Karpas-422 (cell line): ENCODE data around the gene NTN1. TPM values are rescaled to one million over a fixed set of nuclear protein-coding genes. Genes with fewer than 3 reads are reported as not detected.

ENCODE experiments used
- DNase-seq: peaks from one replicate; pipeline ENCODE4 v3.0.0-alpha.2; 2015
- H2AFZ ChIP-seq: fragments of 200-600 bp; sonication (generic); 2 replicates; pipeline ENCODE4 v1.6.1; 2014; ENCODE audit warnings: antibody characterized with exemption, low read length, mixed read lengths
- H3K27ac ChIP-seq: fragments of 200-600 bp; sonication (generic); 2 replicates; pipeline ENCODE4 v1.5.1; 2014; ENCODE audit warnings: mild to moderate bottlenecking, low read length, moderate library complexity
- H3K27me3 ChIP-seq: fragments of 200-600 bp; sonication (generic); 2 replicates; pipeline ENCODE4 v1.6.1; 2014; ENCODE audit warnings: low read length, mixed read lengths
- H3K36me3 ChIP-seq: fragments of 200-600 bp; sonication (generic); 2 replicates; pipeline ENCODE4 v1.6.1; 2014; ENCODE audit warnings: low read length, mixed read lengths; ENCODE audit not compliant: insufficient read depth
- H3K4me1 ChIP-seq: fragments of 200-600 bp; sonication (generic); 2 replicates; pipeline ENCODE4 v1.6.1; 2014; ENCODE audit warnings: mild to moderate bottlenecking, low read length, mixed read lengths
- H3K4me2 ChIP-seq: fragments of 200-600 bp; sonication (generic); 2 replicates; pipeline ENCODE4 v1.6.1; 2014; ENCODE audit warnings: low read length, low read depth, mild to moderate bottlenecking; ENCODE audit not compliant: poor library complexity, severe bottlenecking
- H3K4me3 ChIP-seq: fragments of 200-600 bp; sonication (generic); 2 replicates; pipeline ENCODE4 v1.5.1; 2014; ENCODE audit warnings: mild to moderate bottlenecking, antibody characterized with exemption, low read length, mixed read lengths
- H3K79me2 ChIP-seq: fragments of 200-600 bp; sonication (generic); 2 replicates; pipeline ENCODE4 v1.6.1; 2014; ENCODE audit warnings: mild to moderate bottlenecking, low read length, mixed read lengths
- H3K9ac ChIP-seq: fragments of 200-600 bp; sonication (generic); 2 replicates; pipeline ENCODE4 v1.6.0; 2014; ENCODE audit warnings: low read length
- H3K9me2 ChIP-seq: fragments of 200-600 bp; sonication (generic), shearing (Covaris generic); replicated peaks from 2 replicates; pipeline ENCODE4 v1.6.0; 2014; ENCODE audit warnings: mild to moderate bottlenecking, low read length, moderate library complexity; ENCODE audit not compliant: insufficient read depth
- H3K9me3 ChIP-seq: fragments of 300-700, 200-600 bp; sonication (generic); 2 replicates; pipeline ENCODE4 v1.6.1; 2014; ENCODE audit warnings: low read length, mixed read lengths
- H4K20me1 ChIP-seq: fragments of 200-600 bp; sonication (generic); 2 replicates; pipeline ENCODE4 v1.6.1; 2014; ENCODE audit warnings: mild to moderate bottlenecking, antibody characterized with exemption, low read length, low read depth; ENCODE audit not compliant: insufficient read depth
- total RNA-seq: library from RNA; depleted of rRNA; stranded (reverse); fragments of >200 nt; shearing (Covaris generic); gene quantifications from 2 replicates; pipeline ENCODE4 v1.2.3, GENCODE V29; 2014; ENCODE audit warnings: low replicate concordance

The NTN1 gene
- total RNA-seq, 1 experiment from 2014 or later = not detected

DNA sequence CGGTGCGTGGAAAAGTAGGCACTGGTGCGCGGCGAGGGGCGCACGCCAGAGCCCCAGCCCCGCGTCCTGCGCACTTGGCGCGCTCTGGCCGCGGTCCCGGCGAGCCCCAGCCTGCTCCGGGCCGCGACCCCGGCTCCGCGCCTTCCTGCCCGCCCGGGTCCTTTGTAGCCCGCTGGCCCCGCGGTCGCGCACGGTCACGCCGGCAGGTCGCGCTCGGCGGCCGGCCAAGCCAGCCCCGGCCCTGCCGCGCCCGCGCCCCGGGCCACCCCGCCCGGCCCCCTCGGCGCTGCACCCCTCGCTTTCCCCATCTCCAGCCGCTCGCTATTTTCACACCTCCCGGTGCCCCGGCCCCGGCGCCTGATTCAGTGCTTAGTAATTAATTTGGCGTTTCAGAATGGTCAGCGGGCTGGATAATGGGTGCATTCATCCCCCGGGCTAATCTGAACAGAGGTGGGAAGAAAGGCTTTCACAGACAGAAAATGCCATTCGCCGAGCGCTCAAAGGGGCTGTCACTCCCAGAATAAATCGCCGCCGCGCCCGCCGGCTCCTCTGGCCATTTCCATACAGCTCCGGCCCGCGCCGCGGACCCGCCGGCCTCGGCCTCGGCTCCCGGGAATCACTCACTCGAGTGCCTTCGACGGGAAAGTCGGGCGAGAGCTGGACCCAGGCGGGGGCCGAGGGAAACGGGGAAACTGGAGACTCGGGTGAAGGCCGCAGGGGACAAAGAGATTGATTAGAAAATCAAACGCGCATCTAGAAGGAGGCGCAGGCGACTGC is 17.8 kb upstream of the NTN1 start:
- no peaks in the 10 kb centered on the region for H3K4me1 ChIP-seq

DNA sequence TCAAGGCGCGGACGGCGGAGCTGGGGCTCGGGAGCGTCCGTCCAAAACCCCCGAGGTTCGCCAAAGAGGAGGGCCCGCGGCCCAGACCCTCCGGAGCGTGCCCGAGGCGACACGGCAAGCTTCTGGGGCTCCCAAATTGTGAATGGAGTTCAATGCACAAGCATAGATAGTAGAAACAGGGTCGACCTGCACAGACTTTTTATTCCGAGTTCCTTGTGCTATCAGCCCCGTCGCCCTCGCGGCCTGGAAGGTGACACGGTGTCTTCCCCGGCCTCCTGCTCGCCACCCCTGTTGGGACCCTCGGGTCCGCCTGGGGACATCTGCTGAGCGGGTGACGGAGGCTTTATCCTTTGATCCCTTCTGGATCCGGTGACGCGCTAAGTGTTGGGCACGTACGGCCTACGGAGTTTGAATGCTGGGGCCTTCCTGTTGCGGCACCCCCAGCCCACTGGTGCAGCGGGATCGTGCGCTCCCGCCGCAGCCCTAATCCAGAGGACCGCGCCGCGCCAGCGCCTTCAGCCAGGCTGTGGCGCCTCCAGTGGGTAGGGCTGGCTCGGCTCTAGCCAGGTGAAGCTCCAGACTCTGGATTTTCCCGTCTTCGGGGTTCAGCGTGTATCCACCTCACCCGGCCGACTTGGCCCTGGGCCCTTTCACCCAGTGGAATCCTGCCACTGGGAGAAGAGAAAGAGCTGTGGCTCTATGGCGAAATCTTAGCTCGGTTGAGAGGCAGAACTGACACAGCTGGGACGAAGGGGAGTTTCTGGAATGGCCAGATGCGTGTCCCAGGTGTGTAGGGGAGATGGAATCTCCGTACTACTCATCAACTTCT is 17.0 kb upstream of the NTN1 start:
- H4K20me1 ChIP-seq = no peaks in the 10 kb centered on the region
- no peak overlapping the region for H3K9ac ChIP-seq
- no peak overlapping the region for H3K4me2 ChIP-seq
- H3K27me3 ChIP-seq = no peaks in the 10 kb centered on the region
- no peaks in the 10 kb centered on the region for H3K9me2 ChIP-seq
- no peaks in the 10 kb centered on the region for H3K4me1 ChIP-seq
- DNase-seq = no peak
- no peak overlapping the region for H3K4me3 ChIP-seq
- H3K36me3 ChIP-seq = no peaks in the 10 kb centered on the region
- no peak overlapping the region for H3K27ac ChIP-seq
- H3K9me3 ChIP-seq = no peaks in the 10 kb centered on the region
- no peaks in the 10 kb centered on the region for H3K79me2 ChIP-seq
- H2AFZ ChIP-seq = no peak overlapping the region

More for the DNA sequence above, 17.8 kb upstream of the NTN1 start:
- Histone ChIP-seq H2AFZ (no peak overlapping the region), H3K4me3 (no peak overlapping the region), H3K27me3 (no peaks in the 10 kb centered on the region), H4K20me1 (no peaks in the 10 kb centered on the region), H3K4me2 (no peak overlapping the region), H3K27ac (no peak overlapping the region), H3K36me3 (no peaks in the 10 kb centered on the region), H3K79me2 (no peaks in the 10 kb centered on the region), H3K9ac (no peak overlapping the region), H3K9me3 (no peaks in the 10 kb centered on the region), H3K9me2 (no peaks in the 10 kb centered on the region)
- DNase-seq = no peak

DNA sequence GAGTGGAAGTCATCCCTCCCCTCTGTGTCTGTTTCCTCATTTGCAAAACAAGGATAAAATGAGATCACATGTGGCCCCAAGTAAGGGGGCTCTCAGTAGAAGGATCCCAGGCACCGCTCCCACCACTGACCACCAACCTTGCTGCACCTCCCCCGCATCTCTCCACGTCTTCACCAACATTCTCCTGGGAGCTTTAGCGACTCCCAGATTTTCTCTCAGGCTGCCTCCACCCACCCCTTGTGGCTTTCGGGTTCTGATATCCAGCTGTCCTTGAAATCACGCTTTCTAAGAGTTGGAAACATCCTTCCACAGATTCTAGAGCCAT is 16.4 kb upstream of the NTN1 start:
- H4K20me1 ChIP-seq = no peaks in the 10 kb centered on the region
- H3K9ac ChIP-seq = no peak overlapping the region
- no peaks in the 10 kb centered on the region for H3K27me3 ChIP-seq

DNA sequence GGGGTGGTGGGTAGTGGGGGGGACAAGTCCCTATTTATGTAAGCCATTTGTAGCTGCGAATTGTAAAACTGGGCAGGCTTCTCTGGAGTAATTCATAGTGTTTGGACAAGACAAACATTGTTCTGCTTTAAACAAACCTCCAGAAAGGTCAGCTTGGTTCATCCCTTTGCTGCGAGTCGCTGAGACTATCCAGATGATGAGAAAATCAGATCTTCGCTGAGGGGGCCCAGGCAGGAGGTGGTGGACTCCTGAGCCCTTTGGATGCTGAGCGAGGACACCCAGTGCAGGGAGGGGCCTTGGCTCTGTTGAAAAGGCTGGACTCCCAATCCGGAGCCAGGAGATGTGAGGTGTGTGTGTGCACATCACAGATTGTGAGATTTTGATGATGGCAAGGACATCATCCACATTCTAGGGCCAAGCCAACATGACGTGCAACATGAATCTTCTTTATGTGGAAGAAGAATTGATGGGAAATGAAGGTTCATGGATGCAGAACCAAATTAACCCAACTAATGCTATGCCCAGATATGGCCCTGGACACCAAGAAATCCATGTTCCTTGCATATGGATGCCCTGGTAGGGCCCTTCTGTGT is 15.0 kb upstream of the NTN1 start:
- Histone ChIP-seq H3K27me3 (no peaks in the 10 kb centered on the region), H3K9ac (no peak overlapping the region), H3K4me3 (no peak overlapping the region), H3K27ac (no peak overlapping the region), H3K79me2 (no peaks in the 10 kb centered on the region), H3K9me2 (no peaks in the 10 kb centered on the region), H3K4me1 (no peaks in the 10 kb centered on the region), H3K4me2 (no peak overlapping the region), H2AFZ (no peak overlapping the region), H4K20me1 (no peaks in the 10 kb centered on the region), H3K36me3 (no peaks in the 10 kb centered on the region), H3K9me3 (no peaks in the 10 kb centered on the region)
- no peak for DNase-seq

More for the DNA sequence above, 16.4 kb upstream of the NTN1 start:
- H3K27ac ChIP-seq = no peak overlapping the region
- no peak for DNase-seq
- no peaks in the 10 kb centered on the region for H3K79me2 ChIP-seq
- H3K9me2 ChIP-seq = no peaks in the 10 kb centered on the region
- H3K4me3 ChIP-seq = no peak overlapping the region
- no peaks in the 10 kb centered on the region for H3K36me3 ChIP-seq
- H2AFZ ChIP-seq = no peak overlapping the region
- no peaks in the 10 kb centered on the region for H3K9me3 ChIP-seq
- H3K4me1 ChIP-seq = no peaks in the 10 kb centered on the region
- no peak overlapping the region for H3K4me2 ChIP-seq

DNA sequence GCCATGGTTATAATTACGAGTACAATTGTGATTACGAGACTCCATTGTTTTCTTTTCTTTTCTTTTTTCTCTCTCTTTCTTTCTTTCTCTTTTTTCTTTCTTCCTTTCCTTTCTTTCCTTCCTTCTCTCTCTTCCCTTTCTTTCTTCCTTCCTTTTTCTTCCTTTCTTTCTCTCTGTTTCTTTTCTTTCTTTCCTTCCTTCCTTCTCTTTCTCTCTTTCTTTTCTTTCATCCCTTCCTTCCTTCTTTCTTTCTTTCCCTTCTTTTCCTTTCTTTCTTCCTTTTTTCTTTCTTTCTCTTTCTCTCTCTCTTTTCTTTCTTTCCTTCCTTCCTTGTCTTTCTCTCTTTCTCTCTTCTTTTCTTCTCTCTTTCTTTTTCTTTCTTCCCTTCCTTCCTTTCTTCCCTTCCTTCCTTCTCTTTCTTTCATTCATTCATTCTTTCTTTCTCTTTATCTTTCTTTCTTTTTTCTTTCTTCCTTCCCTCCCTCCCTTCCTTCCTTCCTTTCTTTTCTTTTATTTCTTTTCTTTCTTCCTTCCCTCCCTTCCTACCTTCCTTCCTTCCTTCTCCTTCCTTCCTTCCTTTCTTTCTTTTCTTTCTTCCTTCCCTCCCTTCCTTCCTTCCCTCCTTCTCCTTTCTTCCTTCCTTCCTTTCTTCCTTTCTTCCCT is 14.1 kb upstream of the NTN1 start:
- Histone ChIP-seq H3K4me1 (no peaks in the 10 kb centered on the region), H3K79me2 (no peaks in the 10 kb centered on the region), H2AFZ (no peak overlapping the region), H3K9me3 (no peaks in the 10 kb centered on the region), H3K36me3 (no peaks in the 10 kb centered on the region), H3K4me3 (no peak overlapping the region), H3K4me2 (no peak overlapping the region), H4K20me1 (no peaks in the 10 kb centered on the region), H3K9me2 (no peaks in the 10 kb centered on the region), H3K27ac (no peak overlapping the region), H3K27me3 (no peaks in the 10 kb centered on the region), H3K9ac (no peak overlapping the region)
- DNase-seq = no peak

DNA sequence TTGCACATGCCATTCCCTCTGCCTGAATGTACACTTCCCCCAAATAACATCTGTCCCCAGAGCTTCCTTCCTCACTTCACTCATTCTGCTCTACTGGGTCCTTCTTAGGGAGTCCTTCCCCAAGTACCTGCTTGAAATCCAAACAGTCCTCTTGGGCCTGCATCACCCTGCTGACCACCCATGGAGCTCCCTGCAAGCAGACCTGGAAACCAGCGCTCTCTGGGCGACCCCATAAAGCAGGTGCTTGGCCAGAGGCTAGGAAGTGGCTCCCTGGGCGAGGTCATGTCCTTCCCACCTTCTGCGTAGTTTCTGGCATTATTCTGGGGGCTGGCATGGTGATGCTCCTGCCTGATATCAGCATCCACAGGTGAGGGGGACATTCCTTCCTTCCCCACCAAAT is 12.2 kb upstream of the NTN1 start:
- no peaks in the 10 kb centered on the region for H3K36me3 ChIP-seq
- H3K9me3 ChIP-seq = no peaks in the 10 kb centered on the region
- no peaks in the 10 kb centered on the region for H3K9me2 ChIP-seq
- H4K20me1 ChIP-seq = no peaks in the 10 kb centered on the region
- no peak overlapping the region for H3K4me2 ChIP-seq
- H3K79me2 ChIP-seq = no peaks in the 10 kb centered on the region
- no peak overlapping the region for H2AFZ ChIP-seq
- H3K4me1 ChIP-seq = no peaks in the 10 kb centered on the region
- H3K27me3 ChIP-seq = no peaks in the 10 kb centered on the region
- H3K27ac ChIP-seq = no peak overlapping the region
- H3K9ac ChIP-seq = no peak overlapping the region
- H3K4me3 ChIP-seq = no peak overlapping the region
- no peak for DNase-seq

DNA sequence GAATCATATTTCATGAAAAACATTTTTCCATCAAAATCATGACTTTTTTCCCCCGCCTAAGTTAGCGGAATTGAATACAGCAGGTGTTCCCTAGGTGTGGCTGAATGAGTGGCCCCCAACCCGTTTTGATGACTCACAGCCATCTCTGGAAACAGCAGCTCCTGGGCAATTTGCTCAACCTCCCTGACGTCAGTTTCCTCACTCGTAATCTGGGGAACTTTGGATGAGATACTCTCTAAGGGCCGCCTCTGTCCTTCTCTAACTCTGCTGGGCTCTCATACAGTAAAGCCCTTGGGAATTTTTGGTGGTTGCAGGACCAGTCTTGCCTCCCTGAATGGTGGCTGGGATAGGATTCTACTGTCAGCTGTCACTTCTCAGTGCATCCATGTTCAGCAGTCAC is 11.6 kb upstream of the NTN1 start:
- Histone ChIP-seq H4K20me1 (no peaks in the 10 kb centered on the region), H2AFZ (no peak overlapping the region), H3K4me1 (no peaks in the 10 kb centered on the region), H3K9me2 (no peaks in the 10 kb centered on the region), H3K27ac (no peak overlapping the region), H3K4me2 (no peak overlapping the region), H3K4me3 (no peak overlapping the region), H3K9ac (no peak overlapping the region), H3K36me3 (no peaks in the 10 kb centered on the region), H3K9me3 (no peaks in the 10 kb centered on the region), H3K27me3 (no peaks in the 10 kb centered on the region), H3K79me2 (no peaks in the 10 kb centered on the region)
- DNase-seq = no peak

DNA sequence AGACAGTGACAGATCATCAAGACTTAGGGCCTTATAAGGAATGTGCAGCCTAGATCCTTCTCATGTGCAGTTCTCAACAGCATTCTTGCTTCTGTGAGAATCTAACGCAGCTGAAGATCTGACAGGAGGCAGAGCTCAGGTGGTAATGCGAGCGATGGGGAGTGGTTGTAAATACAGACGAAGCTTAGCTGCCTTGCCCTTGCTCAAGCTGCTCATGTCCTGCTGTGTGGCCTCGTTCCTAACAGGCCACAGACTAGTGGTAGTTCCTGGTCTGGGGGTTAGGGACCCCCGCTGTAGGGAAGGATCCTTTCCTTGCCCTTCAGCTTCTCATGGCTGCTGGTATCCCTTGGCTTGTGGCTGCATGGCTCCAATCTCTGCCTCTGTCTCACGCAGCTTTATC is 10.3 kb upstream of the NTN1 start:
- Histone ChIP-seq H3K27ac (no peak overlapping the region), H3K79me2 (no peaks in the 10 kb centered on the region), H2AFZ (no peak overlapping the region), H3K4me3 (no peak overlapping the region), H4K20me1 (no peaks in the 10 kb centered on the region), H3K27me3 (no peaks in the 10 kb centered on the region), H3K9me3 (no peaks in the 10 kb centered on the region), H3K4me1 (no peaks in the 10 kb centered on the region), H3K9me2 (no peaks in the 10 kb centered on the region), H3K36me3 (no peaks in the 10 kb centered on the region), H3K9ac (no peak overlapping the region), H3K4me2 (no peak overlapping the region)
- no peak for DNase-seq
